22Rv1 (cell line): ENCODE measurements around the gene STX4.

Source experiments
- ZFX ChIP-seq: fragments of 450-650 bp; IDR thresholded peaks from 2 replicates; pipeline ENCODE4 v1.6.1; 2017; ENCODE audit warnings: antibody characterized with exemption, borderline replicate concordance
- TF ChIP-seq, protein P1 (sequence below): fragments of 450-650 bp; IDR thresholded peaks from 2 replicates; pipeline ENCODE4 v1.5.1; 2017; ENCODE audit warnings: mild to moderate bottlenecking

DNA sequence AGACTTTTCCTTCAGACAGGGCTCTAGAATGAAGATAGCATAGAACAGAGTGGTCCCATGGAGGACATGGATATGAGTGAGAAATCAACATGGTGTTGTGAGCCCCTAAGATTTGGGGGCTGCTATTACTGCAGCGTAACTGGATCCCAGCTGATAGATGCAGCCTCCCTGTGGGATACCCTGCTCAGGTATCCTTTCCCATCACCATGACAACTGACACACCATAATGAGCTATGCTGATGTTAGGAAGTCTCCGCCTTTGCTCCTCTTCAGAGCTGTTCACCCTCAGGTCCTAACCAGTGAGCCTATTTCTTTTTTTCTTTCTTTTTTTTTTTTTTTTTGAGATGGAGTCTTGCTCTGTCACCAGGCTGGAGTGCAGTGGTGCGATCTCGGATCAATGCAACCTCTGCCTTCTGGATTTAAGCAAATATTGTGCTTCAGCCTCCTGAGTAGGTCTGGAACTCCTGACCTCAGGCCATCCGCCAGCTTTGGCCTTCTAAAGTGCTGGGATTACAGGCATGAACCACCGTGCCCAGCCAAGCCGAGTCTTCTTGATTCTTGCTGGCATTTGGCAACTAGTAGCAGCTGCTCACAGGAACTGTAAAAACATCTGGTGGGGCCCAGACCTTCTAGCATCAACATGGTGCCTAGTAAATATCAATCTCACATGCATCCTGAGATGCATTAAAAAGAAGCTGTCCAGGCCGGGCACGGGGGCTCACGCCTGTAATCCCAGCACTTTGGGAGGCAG lies 17.1 kb downstream of the STX4 start:
- TF ChIP-seq, protein P1, sequence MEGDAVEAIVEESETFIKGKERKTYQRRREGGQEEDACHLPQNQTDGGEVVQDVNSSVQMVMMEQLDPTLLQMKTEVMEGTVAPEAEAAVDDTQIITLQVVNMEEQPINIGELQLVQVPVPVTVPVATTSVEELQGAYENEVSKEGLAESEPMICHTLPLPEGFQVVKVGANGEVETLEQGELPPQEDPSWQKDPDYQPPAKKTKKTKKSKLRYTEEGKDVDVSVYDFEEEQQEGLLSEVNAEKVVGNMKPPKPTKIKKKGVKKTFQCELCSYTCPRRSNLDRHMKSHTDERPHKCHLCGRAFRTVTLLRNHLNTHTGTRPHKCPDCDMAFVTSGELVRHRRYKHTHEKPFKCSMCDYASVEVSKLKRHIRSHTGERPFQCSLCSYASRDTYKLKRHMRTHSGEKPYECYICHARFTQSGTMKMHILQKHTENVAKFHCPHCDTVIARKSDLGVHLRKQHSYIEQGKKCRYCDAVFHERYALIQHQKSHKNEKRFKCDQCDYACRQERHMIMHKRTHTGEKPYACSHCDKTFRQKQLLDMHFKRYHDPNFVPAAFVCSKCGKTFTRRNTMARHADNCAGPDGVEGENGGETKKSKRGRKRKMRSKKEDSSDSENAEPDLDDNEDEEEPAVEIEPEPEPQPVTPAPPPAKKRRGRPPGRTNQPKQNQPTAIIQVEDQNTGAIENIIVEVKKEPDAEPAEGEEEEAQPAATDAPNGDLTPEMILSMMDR: no peak
- TF ChIP-seq ZFX: no peak
